ENCODE measurements around the gene APEX1. TPM values are rescaled to one million over a fixed set of nuclear protein-coding genes. Genes with fewer than 3 reads are reported as not detected.
A peak's percentile ranks its signal among the peaks of the same experiment; 100 is the strongest.

APEX1 gene
- total RNA-seq: 63.1 and 83.3 TPM in 2 replicates

DNA sequence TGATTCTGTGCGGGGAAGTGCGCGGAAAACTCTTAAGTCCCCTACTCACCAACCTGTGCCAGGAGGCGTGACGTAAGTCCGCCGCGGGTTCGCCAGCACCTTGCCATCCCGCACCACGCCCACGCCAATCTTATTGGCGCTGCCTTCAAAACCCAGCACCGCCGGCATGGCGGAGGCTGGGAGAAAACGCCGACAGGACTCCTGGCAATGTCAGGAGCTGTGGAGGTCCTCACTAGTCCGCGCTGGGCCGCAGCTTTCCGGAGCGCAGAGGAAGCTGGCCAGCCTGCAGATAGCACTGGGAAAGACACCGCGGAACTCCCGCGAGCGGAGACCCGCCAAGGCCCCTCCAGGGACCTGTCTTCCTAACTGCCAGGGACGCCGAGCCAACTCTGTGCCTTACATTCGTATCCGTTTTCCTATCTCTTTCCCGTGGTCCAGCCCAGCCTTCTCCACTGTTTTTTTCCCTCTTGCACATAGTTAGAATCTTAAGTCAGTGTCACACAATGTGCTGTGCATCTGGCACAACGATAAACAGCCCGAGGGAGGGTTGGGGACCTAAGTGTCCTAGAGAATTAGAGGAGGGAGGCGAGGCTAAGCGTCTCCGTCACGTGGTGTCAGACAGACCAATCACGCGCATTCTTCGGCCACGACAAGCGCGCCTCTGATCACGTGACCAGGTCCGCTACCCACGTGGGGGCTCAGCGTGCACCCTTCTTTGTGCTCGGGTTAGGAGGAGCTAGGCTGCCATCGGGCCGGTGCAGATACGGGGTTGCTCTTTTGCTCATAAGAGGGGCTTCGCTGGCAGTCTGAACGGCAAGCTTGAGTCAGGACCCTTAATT, at the start of gene APEX1, which contains the start of gene OSGEP:
Gene APEX1 (plus strand): TSS at position 711 of the 839 bp plus-strand sequence. CDS start 420 bp downstream, outside the sequence.
Gene OSGEP (minus strand): TSS at position 297 of the 839 bp plus-strand sequence. CDS start 129 bp downstream, at position 168.
- peak; percentile 100 for DNase-seq

GRCh38 chr14:20409226-20409625, 45.8 kb upstream of the APEX1 start:
- DNase-seq: no peak

- DNase-seq: peak; percentile 23
Observed at GRCh38 chr14:20412411-20412810, 42.6 kb upstream of the APEX1 start.

GRCh38 chr14:20412876-20413743, 41.9 kb upstream of the APEX1 start, which contains the start of gene TEP1:
TSS of gene TEP1 (minus strand) at chr14:20413501. CDS start at chr14:20408439, 5,062 bp downstream.
- DNase-seq: peak; percentile 86

GRCh38 chr14:20413744-20414082, 41.3 kb upstream of the APEX1 start:
- DNase-seq: peak; percentile 55

DNA sequence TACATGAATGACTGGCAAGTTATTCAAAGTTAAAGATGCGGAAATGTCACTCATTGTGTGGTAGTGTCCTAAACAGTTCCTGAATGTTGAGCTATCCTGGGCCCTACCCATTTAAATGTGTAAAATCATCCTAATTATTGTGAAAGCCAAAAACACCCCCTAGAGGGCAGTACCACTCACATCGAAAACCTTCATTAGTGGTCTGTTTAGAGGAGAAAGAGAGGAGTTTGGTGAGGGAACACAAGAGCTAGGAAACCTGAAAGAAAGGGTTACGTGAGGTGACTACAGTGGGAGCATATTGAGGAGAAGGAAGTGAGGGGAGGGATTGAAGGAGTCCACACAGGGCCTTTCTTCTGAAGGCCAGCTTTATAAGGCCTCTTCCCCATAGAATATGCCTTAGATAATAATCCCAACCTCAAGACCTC, 39.2 kb upstream of the APEX1 start:
- peak; percentile 76 for DNase-seq

- DNase-seq: no peak
Observed at GRCh38 chr14:20416223-20416622, 38.8 kb upstream of the APEX1 start.

DNA sequence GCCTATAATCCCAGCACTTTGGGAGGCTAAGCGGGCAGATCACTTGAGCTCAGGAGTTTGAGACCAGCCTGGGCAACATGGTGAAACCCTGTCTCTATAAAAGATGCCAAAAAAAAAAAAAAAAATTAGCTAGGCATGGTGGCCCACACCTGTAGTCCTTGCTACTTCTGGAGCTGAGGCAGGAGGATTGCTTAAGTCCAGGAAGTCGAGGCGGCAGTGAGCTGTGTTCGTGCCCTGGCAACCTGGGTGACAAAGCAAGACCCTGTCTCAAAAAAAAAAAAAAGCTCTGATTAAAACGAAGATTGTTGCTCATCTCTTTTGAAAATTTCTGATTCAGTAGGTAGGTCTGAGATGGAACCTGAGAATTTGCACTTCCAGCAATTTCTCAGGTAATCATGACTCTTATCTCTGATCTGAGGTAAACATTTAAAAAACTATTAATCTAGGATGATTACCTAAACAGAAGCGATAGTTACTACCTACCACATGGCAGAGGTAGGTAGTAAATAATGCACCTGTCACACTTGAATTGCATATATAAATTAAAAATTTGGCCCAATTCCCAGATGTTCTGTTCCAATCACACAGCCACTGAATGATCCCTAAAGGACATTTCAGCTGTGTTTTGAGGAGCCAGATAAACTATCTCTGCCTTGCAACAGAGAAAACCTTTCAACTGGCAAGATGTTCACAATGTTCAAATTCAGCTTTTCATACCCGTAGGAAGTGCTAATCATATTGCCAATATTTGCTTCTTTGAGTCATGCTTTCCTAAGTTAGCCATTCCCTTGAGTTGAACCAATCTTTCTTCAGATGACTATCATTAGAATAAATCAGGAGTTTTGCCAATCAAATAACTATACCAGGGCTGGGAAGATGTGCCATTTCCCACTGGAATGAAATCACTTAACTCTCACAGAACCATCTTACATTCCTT, 37.5 kb upstream of the APEX1 start:
- DNase-seq: no peak

- no peak for DNase-seq
Observed at GRCh38 chr14:20418501-20418909, 36.5 kb upstream of the APEX1 start.

GRCh38 chr14:20419419-20419818, 35.6 kb upstream of the APEX1 start:
- no peak for DNase-seq

DNA sequence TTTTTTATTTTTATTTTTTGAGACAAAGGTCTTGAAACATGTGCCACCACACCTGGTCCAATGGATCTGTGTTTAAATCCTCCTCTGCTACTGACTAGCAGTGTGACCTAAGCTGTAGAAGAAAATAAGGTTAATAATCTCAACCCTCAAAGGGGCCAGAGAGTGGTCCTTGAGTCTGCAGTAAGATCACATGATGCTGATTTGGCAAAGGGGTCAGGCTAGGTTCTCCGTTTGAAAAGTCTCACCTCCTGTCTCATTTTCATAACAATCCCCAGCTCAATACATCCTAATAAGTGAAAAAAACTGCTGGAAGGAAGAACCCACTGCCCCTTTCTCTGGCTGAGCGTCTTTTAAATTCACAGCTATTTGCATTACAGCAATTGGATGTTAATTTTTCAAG, 33.8 kb upstream of the APEX1 start:
- DNase-seq: no peak

- DNase-seq: no peak
Observed at GRCh38 chr14:20422886-20423285, 32.1 kb upstream of the APEX1 start.

DNA sequence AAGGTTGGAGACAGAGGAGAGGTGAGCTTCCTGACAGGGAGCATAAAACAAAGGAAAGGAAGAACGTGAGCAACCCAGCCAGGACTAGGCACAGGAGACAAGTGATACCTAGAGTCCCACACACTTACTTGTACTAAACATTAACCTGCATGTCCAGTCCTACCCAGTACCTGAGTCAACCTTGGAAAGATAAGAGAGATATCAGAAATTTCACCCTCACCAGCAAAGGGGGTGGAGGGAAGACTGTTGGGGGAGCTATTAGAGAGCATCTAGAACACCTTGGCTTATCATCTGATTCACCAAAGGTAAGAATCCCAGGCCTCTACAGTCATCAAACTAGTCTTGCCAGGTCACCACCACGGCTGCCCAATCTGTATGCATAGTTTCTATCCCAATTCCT, 30.2 kb upstream of the APEX1 start:
- no peak for DNase-seq

DNA sequence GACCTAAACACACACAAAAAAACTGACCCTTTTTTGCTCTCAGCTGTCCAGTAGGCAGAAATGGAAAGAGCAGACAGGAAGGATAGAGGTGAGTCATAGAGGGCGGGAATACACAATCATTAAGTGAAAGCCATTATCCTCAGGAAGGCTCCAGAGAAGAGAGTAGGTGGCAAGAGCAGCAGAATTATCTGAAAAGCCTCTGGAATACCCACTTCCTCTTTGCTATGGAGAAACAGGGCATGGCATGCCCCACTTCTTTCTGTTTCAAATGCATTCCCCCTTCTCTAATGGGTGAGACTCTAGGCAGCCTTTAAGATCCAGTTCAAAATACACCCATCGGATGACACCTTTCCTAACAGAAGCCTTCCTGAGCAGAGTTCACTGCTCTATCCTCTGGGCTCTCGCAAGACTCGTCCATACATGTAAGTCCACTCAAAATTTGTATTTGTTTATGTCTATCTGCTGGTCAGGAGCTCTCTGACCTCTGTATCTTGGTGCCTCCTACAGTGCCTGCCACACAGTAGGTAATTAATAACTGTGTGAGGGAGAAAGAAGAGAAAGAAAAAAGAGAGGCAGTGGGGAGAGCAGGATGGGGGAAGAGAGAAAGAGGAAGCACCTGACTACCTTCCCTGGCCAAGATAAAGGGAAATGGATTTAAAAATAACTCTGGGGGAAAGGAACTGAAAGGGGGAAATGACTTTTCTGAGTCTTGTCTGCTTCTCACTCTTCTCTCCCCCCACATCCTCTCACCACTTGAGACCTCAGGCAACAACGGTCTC, 27.6 kb upstream of the APEX1 start:
- DNase-seq: peak; percentile 67

DNA sequence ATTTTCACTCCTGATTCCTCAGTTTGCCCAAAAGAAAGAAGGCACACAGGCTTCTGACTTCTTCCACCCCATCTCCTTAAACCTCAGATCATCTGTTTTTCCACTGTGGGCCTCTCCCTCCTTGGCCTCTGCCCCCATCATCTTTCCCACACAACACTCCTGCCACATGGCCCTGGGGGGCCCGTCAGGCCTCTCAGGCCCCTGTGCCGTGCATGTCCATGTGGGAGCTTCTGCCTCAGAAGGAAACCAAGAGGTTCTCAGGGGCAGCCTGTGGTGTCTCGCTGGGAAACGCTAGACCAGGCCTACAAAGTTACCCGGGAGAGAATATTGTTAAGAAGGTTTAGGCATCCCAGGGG, 27.0 kb upstream of the APEX1 start:
- DNase-seq: no peak

- no peak for DNase-seq
Observed at GRCh38 chr14:20428802-20429201, 26.2 kb upstream of the APEX1 start.

- DNase-seq: peak; percentile 11
Observed at GRCh38 chr14:20429801-20430669, 25.0 kb upstream of the APEX1 start.

DNA sequence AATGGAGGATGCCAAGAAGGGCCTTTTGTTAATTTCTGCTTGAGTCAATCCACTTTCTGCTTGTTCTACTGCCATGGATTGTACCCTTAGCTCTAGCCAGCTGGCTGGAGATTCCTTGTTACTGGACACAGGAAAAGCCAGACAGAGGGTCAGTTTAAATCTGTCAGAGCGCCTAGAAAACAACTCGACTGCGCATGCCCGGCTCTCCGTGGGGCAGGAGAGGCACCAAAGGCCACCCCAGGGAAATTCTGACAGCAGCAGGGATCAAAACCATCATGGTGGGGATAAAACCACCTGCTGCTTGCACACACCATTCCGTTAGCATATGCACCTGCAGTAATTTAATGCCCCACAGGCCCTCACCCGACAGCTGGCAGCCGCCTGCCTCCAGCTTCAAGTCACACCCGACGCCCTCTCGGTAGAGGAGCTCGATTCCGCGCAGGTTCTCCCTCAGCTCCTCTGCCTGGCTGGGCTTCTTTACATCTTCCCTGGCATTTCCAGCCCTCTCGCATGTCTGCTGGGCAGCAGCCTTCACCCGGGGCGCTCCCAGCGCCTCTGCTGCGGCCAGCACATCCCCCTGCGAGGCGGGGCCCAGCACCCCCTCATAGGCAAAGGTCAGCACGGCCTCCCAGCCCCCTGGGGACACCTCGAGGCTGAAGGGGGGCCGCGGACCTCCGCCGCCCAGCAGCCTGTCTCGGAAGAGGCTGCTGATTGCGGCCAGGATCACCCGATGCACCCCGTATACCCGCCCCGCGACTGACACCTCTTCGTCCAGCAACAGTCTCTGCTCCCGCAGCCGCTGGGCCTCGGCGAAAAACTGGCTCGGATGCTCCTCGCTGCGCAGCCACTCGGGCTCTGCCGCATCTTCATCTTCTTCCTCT, 20.1 kb upstream of the APEX1 start:
- no peak for DNase-seq

GRCh38 chr14:20435582-20436362, 19.3 kb upstream of the APEX1 start, which contains the start of gene KLHL33:
TSS of gene KLHL33 (minus strand) at chr14:20436166. CDS start at chr14:20435811, 355 bp downstream.
- DNase-seq: no peak

All from dermis blood vessel endothelial cell (primary cell).